Glutamatergic neuron (in vitro differentiated cells): ENCODE data around the gene ZPLD1. TPM values are rescaled to one million over a fixed set of nuclear protein-coding genes. Genes with fewer than 3 reads are reported as not detected.
A peak's percentile ranks its signal among the peaks of the same experiment; 100 is the strongest.

Source experiments
- DNase-seq: peaks from one replicate; pipeline ENCODE4 v3.0.0; 2022
- H3K27ac Mint-ChIP-seq: one replicate; pipeline ENCODE4 v1.8.0; 2020; ENCODE audit warnings: mild to moderate bottlenecking, mixed read lengths, inconsistent platforms; ENCODE audit not compliant: unreplicated experiment
- H3K27me3 Mint-ChIP-seq: one replicate; pipeline ENCODE4 v1.8.0; 2020; ENCODE audit warnings: mild to moderate bottlenecking, moderate library complexity, mixed read lengths, inconsistent platforms; ENCODE audit not compliant: unreplicated experiment
- H3K36me3 Mint-ChIP-seq: one replicate; pipeline ENCODE4 v1.8.0; 2020; ENCODE audit warnings: mild to moderate bottlenecking, mixed read lengths, inconsistent platforms; ENCODE audit not compliant: unreplicated experiment
- H3K4me1 Mint-ChIP-seq: one replicate; pipeline ENCODE4 v1.8.0; 2020; ENCODE audit warnings: mild to moderate bottlenecking, low read depth, mixed read lengths, inconsistent platforms; ENCODE audit not compliant: unreplicated experiment
- H3K4me3 Mint-ChIP-seq: one replicate; pipeline ENCODE4 v1.8.0; 2020; ENCODE audit warnings: mild to moderate bottlenecking, mixed read lengths, inconsistent platforms; ENCODE audit not compliant: unreplicated experiment
- H3K9me3 Mint-ChIP-seq: one replicate; pipeline ENCODE4 v1.8.0; 2020; ENCODE audit warnings: mild to moderate bottlenecking, moderate library complexity, mixed read lengths, inconsistent platforms; ENCODE audit not compliant: unreplicated experiment
- CTCF ChIP-seq: fragments of 200-600 bp; sonication (generic); IDR thresholded peaks from one replicate; pipeline ENCODE4 v1.5.0; 2021; ENCODE audit not compliant: partially characterized antibody, unreplicated experiment
- total RNA-seq: library from RNA; stranded (reverse); fragmentation: NEBNext Ultra II Directional; extraction: Animal tissue kit (Norgen Biotek cat#: 25700); gene quantifications from one replicate; pipeline ENCODE4 v1.2.1, GENCODE V29; 2021; ENCODE audit not compliant: unreplicated experiment

The ZPLD1 gene
- total RNA-seq, 1 donor from 2014 or later = not detected

GRCh38 chr3:102466001-102466400 lies 31.2 kb downstream of the ZPLD1 start:
- Mint-ChIP-seq H3K4me3 (no peak overlapping the region), H3K36me3 (no peaks in the 10 kb centered on the region), H3K27ac (no peak overlapping the region), H3K27me3 (no peaks in the 10 kb centered on the region), H3K9me3 (no peaks in the 10 kb centered on the region), H3K4me1 (peaks cover 4% of the 10 kb centered on the region)
- no peak for DNase-seq
- no peak for TF ChIP-seq CTCF

- peaks cover 4% of the 10 kb centered on the region for H3K4me1 Mint-ChIP-seq
- DNase-seq = no peak
- H3K36me3 Mint-ChIP-seq = no peaks in the 10 kb centered on the region
- no peaks in the 10 kb centered on the region for H3K9me3 Mint-ChIP-seq
- H3K27me3 Mint-ChIP-seq = no peaks in the 10 kb centered on the region
- no peak overlapping the region for H3K27ac Mint-ChIP-seq
- no peak overlapping the region for H3K4me3 Mint-ChIP-seq
- TF ChIP-seq CTCF = no peak
Observed at GRCh38 chr3:102470066-102470465, 35.3 kb downstream of the ZPLD1 start.

- H3K9me3 Mint-ChIP-seq = no peaks in the 10 kb centered on the region
- TF ChIP-seq CTCF = no peak
- no peak overlapping the region for H3K27ac Mint-ChIP-seq
- H3K36me3 Mint-ChIP-seq = no peaks in the 10 kb centered on the region
- no peaks in the 10 kb centered on the region for H3K27me3 Mint-ChIP-seq
- peaks cover 4% of the 10 kb centered on the region for H3K4me1 Mint-ChIP-seq
- DNase-seq = peak; percentile 27
- no peak overlapping the region for H3K4me3 Mint-ChIP-seq
Observed at GRCh38 chr3:102471001-102471400, 36.2 kb downstream of the ZPLD1 start.

- Mint-ChIP-seq H3K27me3 (no peaks in the 10 kb centered on the region), H3K9me3 (no peaks in the 10 kb centered on the region), H3K36me3 (no peaks in the 10 kb centered on the region), H3K4me3 (no peak overlapping the region), H3K27ac (no peak overlapping the region), H3K4me1 (peaks cover 4% of the 10 kb centered on the region)
- no peak for DNase-seq
- TF ChIP-seq CTCF = no peak
Observed at GRCh38 chr3:102471491-102471890, 36.7 kb downstream of the ZPLD1 start.

GRCh38 chr3:102473648-102474047 lies 38.8 kb downstream of the ZPLD1 start:
- Mint-ChIP-seq H3K4me1 (peaks cover 4% of the 10 kb centered on the region), H3K9me3 (no peaks in the 10 kb centered on the region), H3K27ac (no peak overlapping the region), H3K36me3 (no peaks in the 10 kb centered on the region), H3K27me3 (no peaks in the 10 kb centered on the region), H3K4me3 (no peak overlapping the region)
- TF ChIP-seq CTCF = no peak
- no peak for DNase-seq
